GM19452 (cell line): ENCODE measurements around the gene CD14.
"Not testable (repeated sequence)": the region's sequence is repeated elsewhere in the genome, so short reads cannot be mapped to it uniquely, and the experiment has no call there.

Experiments
- ATAC-seq: cut with Tn5 transposase; IDR thresholded peaks from one replicate; pipeline ENCODE4 v1.9.1; 2021; ENCODE audit not compliant: unreplicated experiment

CD14 gene

DNA sequence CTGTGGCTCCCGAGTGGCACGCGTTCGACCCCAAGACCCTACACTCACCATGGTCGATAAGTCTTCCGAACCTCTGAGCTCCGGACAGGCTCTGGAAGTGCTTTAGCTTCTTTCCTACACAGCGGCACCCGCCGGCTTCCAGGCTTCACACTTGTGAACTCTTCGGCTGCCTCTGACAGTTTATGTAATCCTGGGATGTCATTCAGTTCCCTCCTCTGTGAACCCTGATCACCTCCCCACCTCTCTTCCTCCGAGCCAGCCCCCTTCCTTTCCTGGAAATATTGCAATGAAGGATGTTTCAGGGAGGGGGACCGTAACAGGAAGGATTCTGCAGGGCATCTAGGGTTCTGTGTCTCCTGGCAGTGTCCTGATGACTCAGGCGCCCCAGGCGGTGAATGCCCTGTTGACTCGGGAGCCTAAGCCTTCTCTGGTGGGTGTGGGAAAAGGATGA lies at the start of gene CD14:
Gene CD14 (minus strand): TSS at position 155 of the 451 bp plus-strand sequence. CDS start 104 bp downstream, at position 51.
- peak; percentile 10 for ATAC-seq

DNA sequence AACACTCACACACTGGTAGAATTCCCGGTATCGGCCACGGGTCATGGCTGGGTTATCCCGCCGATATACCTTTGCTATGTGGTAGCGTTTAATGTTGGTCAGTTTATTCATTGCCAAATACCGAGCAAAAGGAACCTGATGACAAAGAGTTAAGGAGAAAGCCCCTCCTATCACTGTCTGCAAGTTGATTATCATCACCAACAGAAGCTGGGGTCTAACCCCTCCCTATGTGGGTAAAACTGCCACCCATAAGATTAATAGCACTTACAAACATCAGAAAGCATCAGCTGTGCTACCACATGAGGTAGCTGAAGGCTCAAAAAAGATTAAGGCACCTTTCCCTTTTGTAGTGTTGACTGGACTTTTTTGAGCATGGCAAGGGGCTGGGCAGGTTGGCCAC lies 46.0 kb upstream of the CD14 start:
- no peak for ATAC-seq

DNA sequence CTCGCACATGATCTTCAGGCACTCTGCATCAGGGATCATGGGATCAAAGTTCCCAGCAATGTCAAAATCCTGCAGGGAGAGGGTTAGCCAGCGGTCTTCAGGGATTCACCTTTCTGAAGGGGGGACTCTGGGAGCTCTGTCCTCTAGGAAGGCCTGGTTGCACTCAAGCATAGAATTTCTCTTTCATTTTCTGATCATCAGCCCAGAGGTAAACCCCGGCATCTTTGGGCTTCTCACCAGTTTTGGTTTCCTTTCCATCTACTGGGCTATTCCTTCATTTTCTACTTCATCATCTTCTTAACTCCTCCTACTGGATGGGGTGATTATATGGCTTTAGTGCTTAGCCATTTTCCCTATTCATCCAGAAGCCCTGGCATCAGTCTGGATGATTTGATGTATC lies 45.0 kb upstream of the CD14 start:
- peak; percentile 68 for ATAC-seq

DNA sequence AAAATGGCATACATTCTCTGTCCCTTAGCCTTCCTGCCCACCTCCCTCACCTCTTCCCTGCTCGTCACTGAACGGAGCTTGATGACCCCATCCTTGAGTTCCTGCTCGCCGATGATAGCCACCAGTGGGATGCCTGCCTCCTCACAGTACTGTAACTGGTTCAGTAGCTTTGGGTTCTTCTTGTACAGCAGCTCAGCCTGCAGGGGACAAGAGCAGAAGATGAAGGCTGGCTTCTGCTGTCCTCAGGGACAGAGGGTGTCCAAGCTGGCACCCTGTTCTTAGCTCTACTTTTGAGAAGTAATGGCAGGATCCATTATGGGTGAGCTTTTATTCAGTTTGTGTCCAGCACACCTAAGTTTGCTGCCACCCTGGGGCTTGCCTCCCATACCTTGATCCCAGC lies 41.7 kb upstream of the CD14 start:
- ATAC-seq: no peak

DNA sequence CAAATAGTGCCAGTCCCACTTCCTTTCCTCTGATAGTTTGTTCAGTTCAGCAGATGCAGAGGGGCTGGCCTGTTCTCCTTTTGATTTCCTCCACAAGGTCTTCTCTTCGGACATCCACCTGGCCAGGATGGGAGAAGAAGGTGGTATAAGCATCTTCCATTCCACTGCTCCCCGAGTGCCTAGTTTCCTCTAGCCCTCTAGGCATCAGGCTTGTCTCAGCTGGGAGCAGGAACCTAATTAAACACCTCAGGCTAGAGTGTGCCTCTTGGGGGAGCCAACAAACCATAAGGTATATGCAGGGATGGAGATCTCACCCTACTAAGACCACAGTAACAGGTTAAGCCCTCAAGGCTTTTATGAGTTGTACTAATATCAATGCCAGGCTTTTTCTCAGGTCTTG lies 41.2 kb upstream of the CD14 start:
- ATAC-seq: no peak

DNA sequence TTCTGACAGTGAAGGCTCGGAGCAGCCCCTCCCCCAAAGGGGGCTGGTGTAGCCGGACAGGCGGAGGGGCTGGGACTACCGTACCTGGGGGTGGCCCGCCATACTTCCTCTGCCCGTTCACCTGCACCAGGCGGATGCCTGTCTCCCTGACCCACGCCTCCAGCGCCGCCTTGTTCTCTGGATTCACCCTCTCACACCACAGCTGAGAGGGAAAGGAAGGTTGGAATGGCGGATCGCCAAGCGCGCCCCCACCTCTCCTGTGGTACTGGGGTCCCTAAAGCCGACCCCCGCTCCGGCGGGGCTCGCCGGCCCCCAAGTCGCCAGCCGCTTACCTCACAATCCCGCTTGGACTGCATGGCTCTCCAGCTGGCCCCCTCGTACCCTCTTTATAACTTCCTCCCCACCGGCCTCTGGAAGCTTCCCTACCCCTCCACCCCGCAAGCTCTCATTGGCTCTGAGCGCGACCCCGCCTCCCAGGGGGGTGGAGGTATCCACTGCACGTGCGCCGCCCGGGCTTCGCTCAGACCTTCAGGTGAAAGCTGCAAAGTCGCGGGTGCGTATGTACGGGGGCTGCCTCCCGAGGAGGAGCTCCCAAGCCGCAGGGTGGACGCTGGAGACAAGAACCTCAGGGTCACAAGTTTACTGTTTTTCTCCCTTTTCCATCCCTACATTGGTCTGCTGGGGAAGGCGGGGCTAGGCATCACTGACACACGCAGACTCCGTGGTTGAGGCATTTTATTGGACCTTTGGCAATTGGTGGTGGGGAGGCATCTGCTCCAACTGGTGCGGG lies 40.4 kb upstream of the CD14 start, which contains the start of gene DND1:
Gene DND1 (minus strand): TSS at position 390 of the 790 bp plus-strand sequence. CDS start 34 bp downstream, at position 356.
- no peak for ATAC-seq

DNA sequence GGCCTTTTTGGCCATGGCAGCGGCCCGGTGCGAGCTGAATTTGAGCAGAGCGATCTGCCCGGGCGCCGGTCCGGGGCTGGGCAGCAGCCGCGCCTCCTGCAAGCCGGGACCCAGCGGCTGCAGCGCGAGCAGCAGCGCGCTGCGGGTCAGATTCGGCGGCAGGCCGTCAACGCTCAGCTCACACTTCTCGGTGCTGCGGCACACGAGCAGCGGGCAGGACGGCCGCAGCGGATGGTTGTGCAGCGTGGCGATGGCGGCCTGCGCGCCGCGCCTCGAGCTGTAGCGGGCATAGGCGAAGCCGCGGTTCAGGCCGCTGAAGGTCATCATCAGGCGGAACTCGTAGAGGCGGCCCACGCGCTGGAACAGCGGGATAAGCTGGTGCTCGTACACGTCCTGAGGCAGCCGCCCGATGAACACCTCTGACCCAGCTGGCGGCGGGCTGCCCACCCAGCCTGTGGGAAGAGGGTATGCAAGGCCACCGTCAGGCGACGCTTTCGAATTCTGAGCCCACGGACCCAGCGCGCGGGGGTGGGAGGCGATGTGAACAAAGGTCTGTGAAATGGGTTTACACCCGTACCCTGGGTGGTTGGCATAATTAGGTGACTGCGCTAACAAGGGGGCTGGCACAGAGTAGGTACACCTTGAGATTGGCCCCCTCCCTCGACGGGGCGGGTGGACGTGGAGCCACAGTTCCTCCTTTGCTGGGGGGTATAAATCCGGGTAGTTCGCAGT lies 39.6 kb upstream of the CD14 start:
- no peak for ATAC-seq

DNA sequence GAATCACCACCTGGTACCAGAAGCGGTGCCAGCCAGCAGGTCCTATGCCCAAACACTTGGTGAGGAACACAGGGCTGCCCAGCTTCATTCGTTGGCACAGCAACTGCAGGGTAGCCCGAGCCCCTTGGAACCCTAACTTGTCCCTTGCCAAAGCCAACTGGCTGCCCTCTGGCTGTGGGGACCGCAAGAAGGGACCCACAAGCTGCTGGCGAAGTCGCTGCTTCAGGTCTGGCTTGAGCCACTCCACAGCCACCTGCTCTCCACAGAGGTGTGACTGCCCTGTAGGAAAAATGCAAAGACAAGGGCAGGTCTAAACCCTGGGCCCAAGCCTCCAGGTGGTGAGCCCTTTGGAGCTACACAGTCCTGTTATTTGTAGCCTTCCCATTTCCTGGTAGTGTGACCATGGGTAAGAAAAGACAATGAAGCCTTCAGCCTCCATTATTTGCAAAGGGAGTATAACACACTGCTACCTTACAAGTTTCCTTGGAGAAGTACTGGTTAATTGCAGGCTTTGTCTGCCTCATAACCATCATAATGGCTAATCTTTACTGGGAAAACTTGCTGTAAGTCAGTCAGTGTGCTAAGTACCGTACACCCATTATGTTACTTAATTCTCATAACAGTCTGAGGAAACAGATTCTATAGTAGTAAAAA lies 38.6 kb upstream of the CD14 start:
- no peak for ATAC-seq

DNA sequence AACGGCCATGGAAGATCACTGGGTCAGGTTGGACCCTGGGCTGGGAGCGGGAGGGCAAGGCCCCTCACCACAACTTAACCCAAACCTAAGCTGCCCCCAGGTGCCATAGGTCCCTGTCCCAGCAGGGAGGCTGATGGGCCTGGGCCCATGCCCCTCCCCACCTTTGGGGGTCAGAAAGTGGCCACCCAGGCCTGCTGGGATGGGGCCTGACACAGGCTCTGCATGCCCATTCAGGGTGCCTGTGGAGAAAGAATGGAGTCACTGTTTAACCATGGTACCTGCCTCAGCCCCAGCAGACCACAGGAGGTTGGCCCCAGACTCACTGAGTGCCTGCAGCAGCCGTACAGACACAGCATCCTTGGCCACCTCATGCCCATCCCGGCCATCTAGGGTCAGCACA lies 38.1 kb upstream of the CD14 start:
- ATAC-seq: not testable (repeated sequence)

DNA sequence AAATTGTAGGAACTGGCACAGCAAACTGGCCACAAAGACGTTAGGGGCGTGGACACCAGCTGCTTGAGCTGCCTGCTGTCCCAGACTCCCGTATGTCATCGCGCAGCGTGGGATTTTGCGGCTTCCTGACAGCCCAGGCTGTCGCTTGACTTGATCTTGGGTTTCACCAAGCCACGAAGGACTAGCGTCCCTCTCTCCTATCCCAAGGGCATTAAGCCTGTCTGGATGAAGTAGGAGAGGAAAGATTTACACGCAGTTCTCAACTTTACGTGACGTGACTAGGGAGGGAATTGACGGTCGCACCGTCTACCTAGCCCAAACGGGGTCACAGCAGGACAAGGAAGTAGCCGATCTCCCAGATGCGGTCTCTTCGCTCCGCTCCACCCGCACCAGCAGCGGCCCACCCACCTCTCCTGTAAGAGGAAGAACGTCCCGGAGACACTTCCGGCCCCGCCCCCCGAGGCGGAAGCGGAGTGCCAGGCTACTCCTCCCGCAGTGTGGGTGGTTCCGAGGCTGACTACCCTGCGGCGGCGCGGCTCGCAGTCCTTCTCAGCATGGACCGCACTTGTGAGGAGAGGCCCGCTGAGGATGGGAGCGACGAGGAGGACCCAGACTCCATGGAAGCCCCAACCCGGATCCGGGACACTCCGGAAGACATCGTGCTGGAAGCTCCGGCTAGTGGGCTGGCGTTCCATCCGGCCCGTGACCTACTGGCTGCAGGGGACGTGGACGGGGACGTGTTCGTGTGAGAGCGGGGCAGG lies 31.6 kb upstream of the CD14 start, which contains the start of gene WDR55:
Gene WDR55 (plus strand): TSS at position 546 of the 761 bp plus-strand sequence. CDS start 9 bp downstream, at position 555.
- peak; percentile 99 for ATAC-seq

DNA sequence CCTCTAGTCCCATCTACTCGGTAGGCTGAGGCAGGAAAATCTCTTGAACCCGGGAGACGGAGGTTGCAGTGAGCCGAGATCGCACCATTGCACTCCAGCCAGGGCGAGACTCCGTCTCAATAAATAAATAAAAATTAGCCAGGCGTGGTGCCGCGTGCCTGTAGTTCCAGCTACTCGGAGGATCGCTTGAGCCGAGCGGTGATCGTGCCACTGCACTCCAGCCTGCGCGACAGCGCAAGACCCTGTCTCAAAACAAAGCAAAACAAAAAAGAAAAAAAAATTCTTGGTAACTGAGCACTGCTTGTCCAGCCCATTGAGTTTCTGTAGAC lies 31.0 kb upstream of the CD14 start:
- no peak for ATAC-seq

DNA sequence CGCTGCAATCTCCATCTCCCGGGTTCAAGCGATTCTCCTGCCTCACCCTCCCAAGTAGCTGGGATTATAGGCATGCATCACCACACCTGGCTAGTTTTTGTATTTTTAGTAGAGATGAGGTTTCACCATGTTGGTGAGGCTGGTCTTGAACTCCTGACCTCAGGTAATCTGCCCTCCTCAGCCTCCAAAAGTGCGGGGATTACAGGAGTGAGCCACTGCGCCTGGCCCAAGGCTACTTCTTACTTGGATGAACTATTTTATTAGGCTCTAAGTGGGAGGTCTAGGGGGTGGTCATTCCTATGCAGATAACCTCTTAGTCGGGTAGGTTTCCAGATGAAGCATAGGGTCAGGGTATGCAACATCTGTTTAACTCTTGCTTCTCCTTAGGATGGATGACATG lies 27.4 kb upstream of the CD14 start:
- ATAC-seq: not testable (repeated sequence)

DNA sequence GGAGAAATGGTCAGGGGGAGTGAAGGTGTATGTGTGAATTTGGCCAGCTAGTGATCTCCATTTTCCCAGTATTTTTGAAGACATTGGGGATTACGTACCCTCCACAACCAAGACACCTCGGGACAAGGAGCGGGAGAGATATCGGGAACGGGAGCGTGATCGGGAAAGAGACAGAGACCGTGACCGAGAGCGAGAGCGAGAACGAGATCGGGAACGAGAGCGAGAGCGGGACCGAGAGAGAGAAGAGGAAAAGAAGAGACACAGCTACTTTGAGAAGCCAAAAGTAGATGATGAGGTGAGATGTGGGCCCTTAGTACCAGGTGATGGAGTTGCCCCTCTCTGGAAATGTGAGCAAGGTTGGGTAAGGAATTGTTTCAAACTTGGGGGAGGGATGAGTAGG lies 25.9 kb upstream of the CD14 start:
- no peak for ATAC-seq

DNA sequence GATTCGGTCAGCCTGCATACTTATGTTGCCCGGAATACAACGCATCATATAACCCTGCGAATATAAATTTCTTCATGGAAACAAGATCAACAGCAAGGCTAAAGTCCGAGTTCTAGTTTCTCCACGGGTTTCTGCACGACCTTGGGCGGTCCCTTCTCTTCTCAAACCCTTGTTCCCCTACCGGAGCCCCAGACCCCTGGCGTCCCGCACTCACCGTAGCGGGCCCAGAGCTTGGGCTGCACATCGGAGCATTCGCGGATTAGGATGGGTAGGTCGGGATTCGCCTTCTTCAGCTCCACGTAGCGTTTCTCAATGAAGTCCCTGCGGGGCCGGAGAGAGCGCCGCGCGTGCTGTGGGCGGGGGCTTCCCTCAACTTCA lies 14.1 kb upstream of the CD14 start:
- no peak for ATAC-seq

DNA sequence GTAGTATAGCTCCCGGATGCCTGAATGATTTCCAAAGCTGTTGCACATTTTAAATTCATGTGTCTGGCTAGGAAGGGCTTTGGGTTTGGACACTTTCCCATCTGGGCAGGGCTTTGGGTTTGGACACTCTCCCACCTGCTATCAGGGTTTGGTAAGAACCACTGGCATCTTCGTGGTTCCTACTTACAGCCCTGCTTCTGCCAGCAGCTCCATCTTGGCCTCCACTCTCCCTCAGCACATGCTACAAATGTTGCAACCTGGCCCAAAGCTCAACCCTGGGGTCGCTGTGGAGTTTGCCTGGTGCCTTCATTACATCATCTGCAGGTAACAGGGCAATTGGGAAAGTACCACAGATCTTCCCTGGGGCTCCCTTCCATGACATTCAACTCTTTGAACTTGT lies 9.7 kb upstream of the CD14 start:
- ATAC-seq: no peak

DNA sequence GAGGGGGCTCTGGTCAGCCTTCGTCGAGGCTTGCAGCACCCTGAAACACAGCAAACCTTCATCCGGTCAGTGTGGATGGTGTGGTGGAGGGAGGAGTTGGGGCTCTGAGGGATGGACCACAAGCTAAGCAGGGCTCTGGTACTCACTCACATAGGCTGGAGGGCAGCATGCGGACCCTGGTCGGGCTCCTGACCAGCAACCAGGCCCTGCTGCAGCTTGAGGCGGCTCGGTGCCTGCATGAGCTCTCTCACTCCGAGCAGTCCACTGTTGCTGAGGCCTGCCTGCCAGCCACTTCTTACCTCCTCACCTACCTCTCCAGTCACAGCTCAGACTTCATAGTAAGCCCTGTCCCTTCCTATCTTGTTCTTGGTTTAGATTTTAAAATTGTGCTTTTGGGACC lies 8.7 kb upstream of the CD14 start:
- no peak for ATAC-seq

DNA sequence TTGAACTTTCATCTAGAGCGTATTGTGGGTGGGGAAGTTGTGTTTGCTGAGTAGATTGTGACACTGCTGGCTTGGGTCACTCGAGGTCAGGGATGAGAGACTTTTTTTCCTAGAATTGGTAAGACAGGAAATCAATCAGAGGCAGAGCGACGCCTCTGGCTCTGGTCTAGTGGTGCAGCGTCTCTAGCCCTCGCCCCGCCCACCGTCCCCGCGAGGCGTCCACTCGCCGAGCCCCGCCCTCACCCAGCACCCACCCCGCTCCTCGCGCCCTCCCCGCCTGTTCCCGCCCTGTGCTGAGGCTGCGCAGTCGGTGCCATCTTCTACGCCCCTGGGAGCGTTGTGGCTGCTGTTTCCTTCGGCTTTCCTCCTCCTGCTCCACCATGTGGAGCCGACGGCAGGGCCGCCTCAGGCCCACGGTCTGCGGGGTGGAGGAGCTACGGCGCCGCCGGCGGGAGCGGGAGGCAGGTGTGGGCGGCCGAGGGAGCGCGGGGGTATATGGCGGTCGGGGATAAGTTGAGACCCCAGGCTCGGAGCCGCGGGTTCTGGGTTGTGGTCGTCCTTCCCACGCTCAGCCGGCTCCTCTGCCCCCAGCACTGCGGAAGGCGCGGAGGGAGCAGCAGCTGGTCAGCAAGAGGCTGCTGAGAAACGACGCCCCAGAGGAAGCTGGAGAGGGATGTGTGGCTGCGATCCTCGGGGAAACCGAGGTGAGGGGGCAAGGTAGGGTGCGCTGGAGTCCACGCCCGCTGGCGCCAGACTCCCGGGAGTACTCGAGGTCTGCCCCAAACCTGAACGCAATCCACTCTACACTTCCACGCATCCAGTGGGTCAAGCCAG lies 6.4 kb upstream of the CD14 start, which contains the start of gene TMCO6:
Gene TMCO6 (plus strand): TSS at position 304 of the 834 bp plus-strand sequence. CDS start 77 bp downstream, at position 381.
- ATAC-seq: peak; percentile 90

DNA sequence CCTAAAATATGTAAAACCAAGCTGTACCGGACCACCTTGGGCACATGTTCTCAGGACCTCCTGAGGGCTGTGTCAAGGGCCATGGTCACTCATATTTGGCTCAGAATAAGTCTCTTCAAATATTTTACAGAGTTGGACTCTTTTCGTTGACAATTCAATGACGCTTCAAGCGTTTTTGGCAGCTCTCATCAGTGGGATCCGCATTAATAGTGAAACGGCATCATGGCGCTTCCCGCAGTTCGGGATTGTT lies 5.8 kb upstream of the CD14 start:
- ATAC-seq: not testable (repeated sequence)

DNA sequence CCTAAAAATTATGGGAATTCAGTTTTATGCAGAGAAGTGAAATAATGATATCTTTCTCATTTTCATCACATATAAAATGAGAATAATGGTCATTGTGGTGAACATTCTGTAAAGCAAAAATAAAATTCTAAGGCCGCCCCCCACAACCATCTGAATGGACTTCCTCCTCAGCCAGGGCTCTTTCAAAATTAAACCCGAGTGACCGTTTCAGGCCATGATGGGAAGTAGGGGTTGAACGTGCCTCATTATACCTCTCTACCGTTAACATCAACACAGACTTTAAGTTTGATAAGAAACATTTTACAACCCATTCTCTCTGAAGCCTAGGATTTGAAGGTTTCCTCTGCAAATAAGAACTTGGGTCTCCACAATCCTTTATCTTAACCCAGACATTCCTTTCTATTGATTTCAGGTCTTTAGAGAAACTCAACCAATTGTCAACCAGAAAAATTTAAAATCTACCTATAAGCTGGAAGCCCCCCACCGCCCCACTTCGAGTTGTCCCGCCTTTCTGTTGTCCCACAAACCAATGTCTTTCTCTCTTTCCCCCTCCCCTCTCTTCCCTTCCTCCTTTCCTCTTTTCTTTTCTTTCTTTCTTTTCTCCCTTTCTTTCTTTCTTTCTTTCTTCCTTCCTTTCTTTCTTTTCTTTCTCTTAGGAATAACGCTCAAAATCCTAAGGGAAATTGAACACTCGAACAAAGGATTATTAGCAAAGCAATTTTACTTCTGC lies 4.6 kb upstream of the CD14 start:
- no peak for ATAC-seq
